HepG2 (cell line): ENCODE data around the gene SLC38A2. TPM values are rescaled to one million over a fixed set of nuclear protein-coding genes. Genes with fewer than 3 reads are reported as not detected.

Experiments
- AKAP8 ChIP-seq: sonication (generic); formaldehyde crosslinking; IDR thresholded peaks from 2 replicates; pipeline ENCODE4 v1.5.1; 2020; ENCODE audit warnings: mild to moderate bottlenecking, missing genetic modification reagents
- ARID2 ChIP-seq: sonication (generic); formaldehyde crosslinking; IDR thresholded peaks from 2 replicates; pipeline ENCODE4 v1.8.1; 2022; ENCODE audit warnings: mild to moderate bottlenecking, missing genetic modification reagents, borderline replicate concordance
- ARNT2 ChIP-seq: sonication (generic); formaldehyde crosslinking; IDR thresholded peaks from 2 replicates; pipeline ENCODE4 v1.8.0; 2022; ENCODE audit warnings: mild to moderate bottlenecking, low read depth, missing genetic modification reagents, moderate library complexity
- BRD4 ChIP-seq: sonication (generic); formaldehyde crosslinking; IDR thresholded peaks from 2 replicates; pipeline ENCODE4 v1.4.0; 2020; ENCODE audit warnings: missing genetic modification reagents
- FOSL1 ChIP-seq: sonication (generic); formaldehyde crosslinking; IDR thresholded peaks from 2 replicates; pipeline ENCODE4 v1.9.0; 2021; ENCODE audit warnings: missing genetic modification reagents, borderline replicate concordance
- FOXC1 ChIP-seq: sonication (generic); formaldehyde crosslinking; IDR thresholded peaks from 2 replicates; pipeline ENCODE4 v1.8.0; 2022; ENCODE audit warnings: mild to moderate bottlenecking, missing genetic modification reagents, borderline replicate concordance
- GATAD1 ChIP-seq: IDR thresholded peaks from 2 replicates; pipeline ENCODE4 v1.6.1; 2016; ENCODE audit warnings: missing genetic modification reagents, missing compliant biosample characterization
- HNF4G ChIP-seq, 2 experiments: sonication (generic) in 1 of 2; formaldehyde crosslinking in 1 of 2; IDR thresholded peaks; 2 replicates each; pipeline versions ENCODE4 v1.4.0 to v1.6.1; 2011 to 2020; ENCODE audit warnings: borderline replicate concordance in 2 of 2, low read depth in 2 of 2, mild to moderate bottlenecking in 2 of 2, low read length in 1 of 2, missing genetic modification reagents in 1 of 2, moderate library complexity in 1 of 2
- PBX3 ChIP-seq: sonication (generic); formaldehyde crosslinking; IDR thresholded peaks from 2 replicates; pipeline ENCODE4 v1.8.1; 2023; ENCODE audit warnings: missing genetic modification reagents, inconsistent platforms, borderline replicate concordance
- PTBP1 ChIP-seq: fragments of 200-400 bp; formaldehyde crosslinking; IDR thresholded peaks from 2 replicates; pipeline ENCODE4 v1.6.1; 2018; ENCODE audit warnings: low read length, low read depth; ENCODE audit not compliant: poor library complexity, severe bottlenecking
- RXRA ChIP-seq: sonication (generic); formaldehyde crosslinking; IDR thresholded peaks from 2 replicates; pipeline ENCODE4 v1.5.1; 2020; ENCODE audit warnings: missing genetic modification reagents
- SKI ChIP-seq: fragments of 450-650 bp; IDR thresholded peaks from one replicate; pipeline ENCODE4 v1.6.1; 2018; ENCODE audit warnings: mild to moderate bottlenecking; ENCODE audit not compliant: partially characterized antibody
- SNRNP70 ChIP-seq: fragments of 200-400 bp; formaldehyde crosslinking; IDR thresholded peaks from 2 replicates; pipeline ENCODE4 v1.6.1; 2017; ENCODE audit warnings: mild to moderate bottlenecking, low read depth, low read length, moderate library complexity
- THAP9 ChIP-seq: sonication (generic); formaldehyde crosslinking; IDR thresholded peaks from 2 replicates; pipeline ENCODE4; 2020; ENCODE audit warnings: missing genetic modification reagents, mild to moderate bottlenecking, borderline replicate concordance
- YEATS2 ChIP-seq: sonication (generic); formaldehyde crosslinking; IDR thresholded peaks from 2 replicates; pipeline ENCODE4 v1.4.0; 2020; ENCODE audit warnings: missing genetic modification reagents, borderline replicate concordance
- ZFAT ChIP-seq: sonication (generic); formaldehyde crosslinking; conservative IDR thresholded peaks from 2 replicates; pipeline ENCODE4 v1.8.1; 2023; ENCODE audit warnings: missing genetic modification reagents, inconsistent platforms
- ZHX1 ChIP-seq: sonication (generic); formaldehyde crosslinking; IDR thresholded peaks from 2 replicates; pipeline ENCODE4 v1.8.1; 2022; ENCODE audit warnings: low read depth, mild to moderate bottlenecking, missing genetic modification reagents
- ZNF781 ChIP-seq: sonication (generic); formaldehyde crosslinking; IDR thresholded peaks from 2 replicates; pipeline ENCODE4 v1.5.1; 2020; ENCODE audit warnings: borderline replicate concordance, mild to moderate bottlenecking, missing genetic modification reagents; ENCODE audit errors: not compliant biosample characterization
- ZZZ3 ChIP-seq: sonication (generic); formaldehyde crosslinking; IDR thresholded peaks from 2 replicates; pipeline ENCODE4 v1.4.0; 2020; ENCODE audit warnings: missing genetic modification reagents, mild to moderate bottlenecking, borderline replicate concordance
- polyA plus RNA-seq, 8 experiments: library from polyadenylated mRNA; depleted of rRNA in 3 of 8; stranded (reverse) in 7 of 8; unstranded in 1 of 8; fragments of >200 nt; fragmentation: Illumina TruSeq in 4 of 8; extraction: Trizol in 4 of 8; gene quantifications; 2 replicates each; pipeline versions ENCODE4 v1.2.1 to v1.2.3, GENCODE V29; 2011 to 2016; ENCODE audit warnings: low read depth in 4 of 8, missing spikeins in 1 of 8, mixed read lengths in 1 of 8; ENCODE audit not compliant: insufficient read depth in 1 of 8
- total RNA-seq, 5 experiments: library from RNA; depleted of rRNA; stranded (reverse); fragments of >200 nt; fragmentation: Illumina TruSeq; extraction: Trizol; gene quantifications; 2 replicates each; pipeline ENCODE4 v1.2.3, GENCODE V29; 2016; ENCODE audit warnings: low read depth in 1 of 5

The SLC38A2 gene
- total and polyA plus RNA-seq, 2 of the 13 experiments (the other 11 are each of a cell fraction or from before 2014, with no cell fraction given), result 368 to 880 TPM

GRCh38 chr12:46372544-46373300 is at the start of gene SLC38A2 (continued):
- TF ChIP-seq THAP9 (CRISPR knock-in tag), result no peak
- peak; percentile 69 for TF ChIP-seq GATAD1
- peak; percentile 33; the same call in 1 of the 2 replicates for TF ChIP-seq HNF4G (IDR thresholded peaks at IDR 0.05; ENCODE audit: borderline replicate concordance, low read depth, low read length)
- peak; percentile 62; the same call in 1 of the 2 replicates for TF ChIP-seq HNF4G (CRISPR knock-in tag; IDR thresholded peaks at IDR 0.05; ENCODE audit: borderline replicate concordance, low read depth)
- peak; percentile 81 for TF ChIP-seq ARNT2
- TF ChIP-seq PBX3 (CRISPR knock-in tag), result no peak; the same call in 1 of the 2 replicates
- TF ChIP-seq FOXC1, result peak; percentile 55; the same call in 1 of the 2 replicates
- no peak for TF ChIP-seq SNRNP70
- TF ChIP-seq ZNF781 (CRISPR knock-in tag), result peak; percentile 80
- TF ChIP-seq SKI, result peak; percentile 65
- 0 out of 2 replicates have a peak, but pooled peaks have one; percentile 83 for TF ChIP-seq ZFAT (CRISPR knock-in tag)
- 0 out of 2 replicates have a peak, but pooled peaks have one; percentile 45 for TF ChIP-seq AKAP8 (CRISPR knock-in tag)
- TF ChIP-seq ARID2, result no peak
- TF ChIP-seq RXRA (CRISPR knock-in tag), result peak; percentile 70
- 0 out of 2 replicates have a peak, but pooled peaks have one; percentile 34 for TF ChIP-seq ZHX1
- TF ChIP-seq BRD4 (CRISPR knock-in tag), result peak; percentile 79
- peak; percentile 49; the same call in 1 of the 2 replicates for TF ChIP-seq FOSL1
- TF ChIP-seq PTBP1, result no peak
- TF ChIP-seq YEATS2 (CRISPR knock-in tag), result no peak; the same call in 1 of the 2 replicates
- peak; percentile 75; the same call in 1 of the 2 replicates for TF ChIP-seq ZZZ3 (CRISPR knock-in tag)
